HepG2 (cell line): ENCODE results near the gene AHCY. TPM values are rescaled to one million over a fixed set of nuclear protein-coding genes. Genes with fewer than 3 reads are reported as not detected.
A peak's percentile ranks its signal among the peaks of the same experiment; 100 is the strongest.

Source experiments
- ARNTL ChIP-seq: sonication (generic); formaldehyde crosslinking; IDR thresholded peaks from 2 replicates; pipeline ENCODE4 v1.4.0; 2020; ENCODE audit warnings: mild to moderate bottlenecking, missing genetic modification reagents
- HES4 ChIP-seq: sonication (generic); formaldehyde crosslinking; IDR thresholded peaks from 2 replicates; pipeline ENCODE4 v1.9.0; 2021; ENCODE audit warnings: mild to moderate bottlenecking, missing genetic modification reagents, borderline replicate concordance
- KLF6 ChIP-seq: IDR thresholded peaks from 2 replicates; pipeline ENCODE4 v1.8.0; 2016; ENCODE audit warnings: missing biosample characterization, missing genetic modification reagents
- NFE2L1 ChIP-seq: sonication (generic); formaldehyde crosslinking; IDR thresholded peaks from 2 replicates; pipeline ENCODE4 v1.4.0; 2020; ENCODE audit warnings: missing genetic modification reagents, mild to moderate bottlenecking, borderline replicate concordance
- NONO ChIP-seq, 2 experiments: fragments of 450-650 bp in 1 of 2; sonication (generic) in 1 of 2; formaldehyde crosslinking in 1 of 2; IDR thresholded peaks in 1 of 2; conservative IDR thresholded peaks in 1 of 2; 2 replicates each; pipeline versions ENCODE4 v1.6.1 to v1.8.0; 2017 to 2022; ENCODE audit warnings: mild to moderate bottlenecking in 1 of 2, missing genetic modification reagents in 1 of 2, moderate library complexity in 1 of 2
- NR2F6 ChIP-seq, 2 experiments: IDR thresholded peaks; 2 replicates each; pipeline ENCODE4 v1.6.1; 2016; ENCODE audit warnings: antibody characterized with exemption in 1 of 2, mild to moderate bottlenecking in 1 of 2
- PHF21A ChIP-seq: sonication (generic); formaldehyde crosslinking; IDR thresholded peaks from 2 replicates; pipeline ENCODE4 v1.5.0; 2020; ENCODE audit warnings: mild to moderate bottlenecking, missing genetic modification reagents
- PHF8 ChIP-seq: sonication (generic); formaldehyde crosslinking; IDR thresholded peaks from 2 replicates; pipeline ENCODE4 v1.5.0; 2020; ENCODE audit warnings: missing genetic modification reagents
- POLR2A ChIP-seq, 2 experiments: IDR thresholded peaks; 2 replicates each; pipeline ENCODE4 v1.6.1; 2011; ENCODE audit warnings: low read depth in 2 of 2, low read length in 2 of 2, mild to moderate bottlenecking in 1 of 2, moderate library complexity in 1 of 2; ENCODE audit not compliant: insufficient read depth in 1 of 2
- RNF2 ChIP-seq: fragments of 450-650 bp; conservative IDR thresholded peaks from 2 replicates; pipeline ENCODE4 v1.6.1; 2016; ENCODE audit warnings: low read depth
- TOPORS ChIP-seq: sonication (generic); formaldehyde crosslinking; IDR thresholded peaks from 2 replicates; pipeline ENCODE4 v1.8.0; 2023; ENCODE audit warnings: mild to moderate bottlenecking, missing genetic modification reagents
- ZNF280D ChIP-seq: sonication (generic); formaldehyde crosslinking; IDR thresholded peaks from 2 replicates; pipeline ENCODE4 v1.5.1; 2020; ENCODE audit warnings: mild to moderate bottlenecking, missing genetic modification reagents
- ZNF354B ChIP-seq: sonication (generic); formaldehyde crosslinking; IDR thresholded peaks from 2 replicates; pipeline ENCODE4 v1.8.0; 2022; ENCODE audit warnings: mild to moderate bottlenecking, missing genetic modification reagents
- ZNF503 ChIP-seq: sonication (generic); formaldehyde crosslinking; IDR thresholded peaks from 2 replicates; pipeline ENCODE4 v1.4.0; 2020; ENCODE audit warnings: missing genetic modification reagents
- ZNF557 ChIP-seq: sonication (generic); formaldehyde crosslinking; IDR thresholded peaks from 2 replicates; pipeline ENCODE4 v1.4.0; 2020; ENCODE audit warnings: missing genetic modification reagents
- ZNF704 ChIP-seq: sonication (generic); formaldehyde crosslinking; IDR thresholded peaks from 2 replicates; pipeline ENCODE4 v1.8.1; 2023; ENCODE audit warnings: mild to moderate bottlenecking, inconsistent platforms, moderate library complexity, missing genetic modification reagents, borderline replicate concordance
- ZSCAN5A ChIP-seq: sonication (generic); formaldehyde crosslinking; IDR thresholded peaks from 2 replicates; pipeline ENCODE4 v1.8.0; 2022; ENCODE audit warnings: mild to moderate bottlenecking, missing genetic modification reagents, borderline replicate concordance
- ZXDC ChIP-seq: sonication (generic); formaldehyde crosslinking; IDR thresholded peaks from 2 replicates; pipeline ENCODE4 v1.5.0; 2020; ENCODE audit warnings: mild to moderate bottlenecking, missing genetic modification reagents
- polyA plus RNA-seq, 8 experiments: library from polyadenylated mRNA; depleted of rRNA in 3 of 8; stranded (reverse) in 7 of 8; unstranded in 1 of 8; fragments of >200 nt; fragmentation: Illumina TruSeq in 4 of 8; extraction: Trizol in 4 of 8; gene quantifications; 2 replicates each; pipeline versions ENCODE4 v1.2.1 to v1.2.3, GENCODE V29; 2011 to 2016; ENCODE audit warnings: low read depth in 4 of 8, missing spikeins in 1 of 8, mixed read lengths in 1 of 8; ENCODE audit not compliant: insufficient read depth in 1 of 8
- total RNA-seq, 5 experiments: library from RNA; depleted of rRNA; stranded (reverse); fragments of >200 nt; fragmentation: Illumina TruSeq; extraction: Trizol; gene quantifications; 2 replicates each; pipeline ENCODE4 v1.2.3, GENCODE V29; 2016; ENCODE audit warnings: low read depth in 1 of 5

AHCY gene
- total and polyA plus RNA-seq, 2 of the 13 experiments (the other 11 are each of a cell fraction or from before 2014, with no cell fraction given): 407 to 419 TPM

- TF ChIP-seq ZNF503 (peak; percentile 94), ZXDC (CRISPR knock-in tag) (no peak; the same call in 1 of the 2 replicates), HES4 (CRISPR knock-in tag) (no peak), ZNF280D (CRISPR knock-in tag) (peak; percentile 94), RNF2 (no peak), ZNF354B (CRISPR knock-in tag) (0 out of 2 replicates have a peak, but pooled peaks have one; percentile 85), ARNTL (CRISPR knock-in tag) (peak; percentile 76), POLR2A (IDR thresholded peaks at IDR 0.05; ENCODE audit: insufficient read depth in 1 of 2, low read depth in 2 of 2, low read length in 2 of 2) (peak; percentile 73 to 74), ZNF704 (CRISPR knock-in tag) (no peak), ZNF557 (CRISPR knock-in tag) (0 out of 2 replicates have a peak, but pooled peaks have one; percentile 68), NFE2L1 (CRISPR knock-in tag) (no peak), PHF21A (peak; percentile 90), PHF8 (CRISPR knock-in tag) (peak; percentile 34), NONO (IDR thresholded peaks at IDR 0.05) (no peak), NONO (CRISPR knock-in tag; conservative IDR thresholded peaks at IDR 0.05) (peak; percentile 98), TOPORS (CRISPR knock-in tag) (no peak), NR2F6 (IDR thresholded peaks at IDR 0.05) (peak; percentile 90), NR2F6 (CRISPR knock-in tag; IDR thresholded peaks at IDR 0.05) (peak; percentile 97), ZSCAN5A (CRISPR knock-in tag) (peak; percentile 96), KLF6 (CRISPR knock-in tag) (peak; percentile 68)
These were observed 8.2 kb upstream of the AHCY start (continued) for GRCh38 chr20:34311118-34312023.
